Bronchial epithelial cell (primary cell): Measurements from ENCODE around the gene PXT1. TPM values are rescaled to one million over a fixed set of nuclear protein-coding genes. Genes with fewer than 3 reads are reported as not detected.

ENCODE experiments used
- DNase-seq: peaks from one replicate; pipeline ENCODE4 v3.0.0-alpha.2; 2010; ENCODE audit warnings: low read depth
- FAIRE-seq: peaks from 2 replicates; lab custom pipeline; 2011; peaks lifted over from hg19 to GRCh38; lab: Jason Lieb, UNC
- H3K27me3 ChIP-seq: 2 replicates; pipeline ENCODE4 v1.5.1; 2011; ENCODE audit warnings: low read length; ENCODE audit not compliant: control insufficient read depth, insufficient read depth
- H3K36me3 ChIP-seq: 2 replicates; pipeline ENCODE4 v1.5.1; 2011; ENCODE audit warnings: low read length; ENCODE audit not compliant: control insufficient read depth, insufficient read depth
- H3K4me3 ChIP-seq: 2 replicates; pipeline ENCODE4 v1.5.1; 2011; ENCODE audit warnings: mild to moderate bottlenecking, low read depth, low read length, control low read depth
- CTCF ChIP-seq: IDR thresholded peaks from 2 replicates; pipeline ENCODE4 v1.5.1; 2011; ENCODE audit warnings: mild to moderate bottlenecking, moderate library complexity, low read length, control low read depth, inconsistent platforms; ENCODE audit not compliant: insufficient read depth, severe bottlenecking
- total RNA-seq: library from RNA; depleted of rRNA; stranded (reverse); fragments of >200 nt; gene quantifications from 2 replicates; pipeline ENCODE4 v1.2.1, GENCODE V29; 2014

The PXT1 gene
- total RNA-seq, 1 donor from 2014 or later: not detected

DNA sequence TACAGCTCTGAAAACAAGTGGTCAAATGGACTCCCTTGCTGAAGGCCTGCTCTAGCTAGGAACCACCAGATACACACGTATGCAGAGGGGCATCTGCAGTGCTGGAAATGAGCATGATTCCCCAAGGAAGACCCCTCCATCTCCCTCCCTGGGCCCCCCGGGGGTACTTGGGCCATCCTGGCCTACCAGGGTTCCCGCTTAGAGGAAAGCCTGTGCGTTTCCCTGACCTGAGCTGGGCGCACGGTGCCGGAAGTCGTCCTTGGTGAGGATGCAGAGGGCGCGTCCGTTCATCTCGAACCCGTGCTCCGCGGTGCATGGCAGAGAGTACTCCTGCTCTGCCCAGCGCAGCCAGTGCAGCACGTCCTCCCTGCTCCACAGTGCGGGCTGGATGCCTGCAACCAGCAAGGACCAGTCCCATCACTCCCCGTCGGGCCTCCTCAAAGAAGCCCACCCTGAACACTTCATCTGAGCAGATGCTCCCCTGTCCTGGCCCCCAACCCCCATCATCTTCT is 67.0 kb downstream of the PXT1 start:
- DNase-seq: no peak
- no peak for FAIRE-seq
- no peak for TF ChIP-seq CTCF
- Histone ChIP-seq H3K27me3 (peaks cover 4% of the 10 kb centered on the region), H3K4me3 (no peak overlapping the region), H3K36me3 (no peaks in the 10 kb centered on the region)

- H3K4me3 ChIP-seq: no peak overlapping the region
- TF ChIP-seq CTCF: no peak
- no peak for DNase-seq
- H3K27me3 ChIP-seq: peaks cover 4% of the 10 kb centered on the region
- H3K36me3 ChIP-seq: no peaks in the 10 kb centered on the region
- FAIRE-seq: no peak
These were observed 67.7 kb downstream of the PXT1 start for GRCh38 chr6:36374972-36375371.

GRCh38 chr6:36374194-36374593 is 68.5 kb downstream of the PXT1 start:
- H3K4me3 ChIP-seq: no peak overlapping the region
- no peak for FAIRE-seq
- DNase-seq: no peak
- TF ChIP-seq CTCF: no peak
- no peaks in the 10 kb centered on the region for H3K36me3 ChIP-seq
- H3K27me3 ChIP-seq: peaks cover 4% of the 10 kb centered on the region

DNA sequence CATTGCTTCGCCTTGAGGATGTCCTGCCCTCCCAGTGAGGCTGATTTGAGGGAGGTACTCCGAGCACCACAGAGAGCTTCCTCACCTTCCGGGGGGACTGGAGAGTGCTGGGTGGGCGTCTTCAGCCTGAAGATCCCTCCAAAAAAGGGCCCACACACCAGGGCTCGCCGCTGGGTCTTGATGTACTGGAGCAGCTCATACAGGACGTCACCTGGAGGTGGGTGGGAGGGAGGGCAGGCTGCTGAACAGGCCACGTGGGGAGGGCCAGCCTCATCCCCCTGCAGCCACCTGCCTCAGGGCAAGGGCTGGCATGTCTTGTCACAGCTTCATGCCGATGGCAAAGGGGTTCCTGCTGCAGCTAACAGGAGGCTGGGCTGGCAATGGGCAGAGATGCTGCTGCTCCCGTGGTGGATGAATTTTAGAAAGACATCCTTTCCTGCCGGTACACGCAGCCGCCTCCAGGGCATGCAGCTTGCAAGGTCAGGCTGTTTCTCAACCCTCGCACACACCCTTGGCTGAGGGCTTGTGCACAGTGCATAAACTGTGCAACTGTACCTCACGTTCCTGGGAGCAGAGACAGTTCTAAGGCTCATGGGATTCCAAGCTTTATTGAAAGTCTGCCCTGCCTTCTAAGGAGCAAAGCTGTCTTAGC is 69.2 kb downstream of the PXT1 start:
- Histone ChIP-seq H3K27me3 (peaks cover 4% of the 10 kb centered on the region), H3K4me3 (no peak overlapping the region), H3K36me3 (no peaks in the 10 kb centered on the region)
- DNase-seq (peak; percentile 76), FAIRE-seq (peak; percentile 91)
- peak; percentile 32 for TF ChIP-seq CTCF

GRCh38 chr6:36372088-36372487 is 70.6 kb downstream of the PXT1 start:
- peaks cover 4% of the 10 kb centered on the region for H3K27me3 ChIP-seq
- TF ChIP-seq CTCF: no peak
- FAIRE-seq (no peak), DNase-seq (no peak)
- no peak overlapping the region for H3K4me3 ChIP-seq
- no peaks in the 10 kb centered on the region for H3K36me3 ChIP-seq

- no peak overlapping the region for H3K4me3 ChIP-seq
- no peaks in the 10 kb centered on the region for H3K36me3 ChIP-seq
- no peak for DNase-seq
- no peak for TF ChIP-seq CTCF
- no peak for FAIRE-seq
- peaks cover 4% of the 10 kb centered on the region for H3K27me3 ChIP-seq
These were observed 71.4 kb downstream of the PXT1 start for GRCh38 chr6:36371211-36371610.
